Fibroblast of skin of back (primary cell): ENCODE results near the gene UQCRHL.
"Not testable (repeated sequence)": the region's sequence is repeated elsewhere in the genome, so short reads cannot be mapped to it uniquely, and the experiment has no call there.

Experiments used
- DNase-seq: peaks from one replicate; pipeline ENCODE4 v3.0.0-alpha.2; 2013

Gene UQCRHL

GRCh38 chr1:15835205-15835740 is 27.8 kb upstream of the UQCRHL start:
- DNase-seq: no peak

- peak; percentile 90 for DNase-seq
Measured at GRCh38 chr1:15834406-15835204, 27.2 kb upstream of the UQCRHL start.

- no peak for DNase-seq
Measured at GRCh38 chr1:15833842-15834405, 26.5 kb upstream of the UQCRHL start.

GRCh38 chr1:15833069-15833679 is 25.7 kb upstream of the UQCRHL start:
- DNase-seq: no peak

GRCh38 chr1:15830258-15830657 is 22.8 kb upstream of the UQCRHL start:
- no peak for DNase-seq

GRCh38 chr1:15828931-15829330 is 21.5 kb upstream of the UQCRHL start:
- not testable (repeated sequence) for DNase-seq

GRCh38 chr1:15827567-15827966 is 20.1 kb upstream of the UQCRHL start:
- DNase-seq: not testable (repeated sequence)

GRCh38 chr1:15826810-15827507 is 19.5 kb upstream of the UQCRHL start:
- no peak for DNase-seq

- peak; percentile 15 for DNase-seq
Measured at GRCh38 chr1:15825800-15826199, 18.4 kb upstream of the UQCRHL start.

- DNase-seq: no peak
Measured at GRCh38 chr1:15820478-15820877, 13.0 kb upstream of the UQCRHL start.

GRCh38 chr1:15816674-15817073 is 9.2 kb upstream of the UQCRHL start:
- no peak for DNase-seq

GRCh38 chr1:15810073-15810472 is 2.6 kb upstream of the UQCRHL start:
- no peak for DNase-seq

GRCh38 chr1:15808955-15809354 is 1.5 kb upstream of the UQCRHL start:
- no peak for DNase-seq

- DNase-seq: no peak
Measured at GRCh38 chr1:15807121-15807520, 328 bp downstream of the UQCRHL start.

GRCh38 chr1:15804060-15804459 is 3.4 kb downstream of the UQCRHL start:
- peak; percentile 29 for DNase-seq

GRCh38 chr1:15803380-15803779 is 4.1 kb downstream of the UQCRHL start:
- DNase-seq: peak; percentile 34

- DNase-seq: peak; percentile 53
Measured at GRCh38 chr1:15802234-15802965, 5.0 kb downstream of the UQCRHL start.

GRCh38 chr1:15799928-15800835 is 7.3 kb downstream of the UQCRHL start:
- peak; percentile 76 for DNase-seq

GRCh38 chr1:15799004-15799867 is 8.2 kb downstream of the UQCRHL start:
- peak; percentile 99 for DNase-seq
